GM21360 (cell line): ENCODE data around the gene GRXCR1.

Source experiments
- ATAC-seq: cut with Tn5 transposase; IDR thresholded peaks from one replicate; pipeline ENCODE4 v1.9.1; 2021; ENCODE audit warnings: mild to moderate bottlenecking, moderate library complexity; ENCODE audit not compliant: unreplicated experiment

Gene GRXCR1

DNA sequence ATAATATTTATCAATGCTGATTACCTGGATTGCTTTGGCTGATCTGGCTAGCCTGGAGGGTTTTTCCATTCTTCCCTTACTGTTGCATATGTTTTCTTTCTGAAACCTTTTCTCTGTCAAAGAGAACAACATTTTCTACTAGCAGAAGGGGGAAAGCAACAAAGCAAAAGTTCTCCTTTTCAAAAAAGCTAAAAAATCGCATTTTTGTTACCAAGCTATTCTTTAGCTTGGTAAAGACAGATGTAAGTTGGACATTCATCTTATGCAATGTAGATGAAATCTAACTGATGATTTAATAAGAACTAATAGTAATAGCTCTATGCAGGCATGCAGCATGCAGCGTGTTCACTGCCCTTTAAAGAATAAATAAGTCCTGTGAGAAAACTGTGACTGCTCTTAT is at the start of gene GRXCR1:
GRXCR1 (plus strand) TSS at position 301 of the 400 bp plus-strand sequence. CDS start 554 bp downstream, outside the sequence.
- ATAC-seq, result no peak

DNA sequence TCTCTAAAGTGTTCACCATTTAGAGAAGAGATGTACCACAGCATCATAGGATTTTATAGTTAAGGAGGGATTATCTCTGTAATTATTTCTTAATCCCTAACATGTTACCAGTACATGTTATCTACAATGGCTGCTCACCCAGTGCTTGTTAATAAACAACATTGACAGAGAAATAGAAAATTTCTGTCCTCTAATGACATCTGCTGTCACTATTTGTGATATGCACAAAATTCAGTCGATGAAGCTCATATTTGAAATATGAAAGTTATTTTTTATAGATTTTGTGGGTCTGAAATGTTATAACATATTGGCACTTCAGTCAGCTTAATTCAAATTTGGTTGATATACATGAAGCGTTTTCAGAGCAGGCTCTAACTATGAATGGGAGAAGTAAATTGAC is 48.8 kb upstream of the GRXCR1 start:
- no peak for ATAC-seq

DNA sequence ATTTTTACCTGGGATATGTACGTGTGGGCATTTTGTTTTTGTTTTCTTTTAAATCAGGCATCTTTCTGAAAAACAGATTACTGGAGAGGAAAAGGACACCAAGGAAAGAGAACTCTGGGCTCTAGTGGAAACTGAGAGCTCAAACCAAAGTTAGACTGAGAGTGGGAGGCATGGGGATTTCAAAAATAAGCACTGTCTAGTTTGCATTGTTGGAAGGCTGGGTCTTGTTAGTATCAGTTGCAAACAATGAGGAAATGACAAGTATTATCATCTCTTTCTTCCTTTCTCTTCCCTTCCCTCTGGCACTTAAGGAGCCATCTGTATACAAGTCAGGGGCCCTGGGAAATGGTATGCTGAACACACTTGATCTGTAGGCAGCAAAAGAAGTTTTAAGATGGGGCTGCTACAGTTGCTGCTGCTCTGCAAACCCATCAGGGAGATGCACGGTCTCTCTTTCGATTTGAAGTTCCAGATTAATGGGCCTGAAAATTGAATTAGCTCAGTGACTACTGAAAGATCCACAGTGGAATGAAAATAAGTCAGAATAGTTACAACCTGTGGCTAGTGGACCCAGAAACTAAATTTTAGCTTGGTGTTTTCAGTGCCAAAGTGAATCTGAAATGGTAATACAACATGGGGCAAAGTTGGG is 48.0 kb upstream of the GRXCR1 start:
- ATAC-seq, result no peak

DNA sequence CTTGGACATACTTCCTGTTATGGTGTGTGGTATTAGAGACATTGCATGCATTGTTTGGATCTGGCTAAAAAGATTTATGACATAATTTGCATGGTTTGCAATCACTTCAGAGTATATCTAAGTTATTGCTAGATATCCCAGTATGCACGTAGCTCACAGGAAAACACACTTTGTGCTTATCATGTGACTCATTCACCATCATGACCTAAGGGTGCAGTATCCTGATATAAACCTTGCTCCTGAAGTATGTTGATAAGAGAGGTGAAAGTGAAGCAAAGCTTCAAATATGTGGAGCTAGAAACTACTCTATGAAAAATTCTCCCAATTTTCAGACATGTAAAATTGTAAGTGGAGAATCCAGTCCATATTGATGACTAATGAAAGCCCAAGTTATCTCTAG is 46.9 kb upstream of the GRXCR1 start:
- no peak for ATAC-seq

DNA sequence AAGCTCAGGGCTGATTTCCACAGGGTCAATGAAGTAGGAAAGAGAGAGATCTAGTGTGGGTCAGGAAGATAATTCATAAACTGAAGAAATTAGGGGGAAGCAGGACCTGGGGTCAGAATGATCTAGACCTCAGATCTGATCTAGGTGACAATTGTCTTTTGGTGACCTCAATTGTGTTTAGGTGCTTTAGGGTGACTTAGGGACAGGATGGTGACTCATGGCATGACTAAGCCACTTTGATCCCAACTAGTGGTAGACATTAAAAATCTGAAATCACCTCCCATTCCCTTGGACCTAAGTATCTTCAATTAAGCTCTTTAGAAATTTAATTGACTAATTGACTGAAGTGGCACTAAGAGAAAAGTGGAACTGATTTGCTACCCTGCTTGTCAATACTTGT is 36.7 kb upstream of the GRXCR1 start:
- ATAC-seq, result no peak

DNA sequence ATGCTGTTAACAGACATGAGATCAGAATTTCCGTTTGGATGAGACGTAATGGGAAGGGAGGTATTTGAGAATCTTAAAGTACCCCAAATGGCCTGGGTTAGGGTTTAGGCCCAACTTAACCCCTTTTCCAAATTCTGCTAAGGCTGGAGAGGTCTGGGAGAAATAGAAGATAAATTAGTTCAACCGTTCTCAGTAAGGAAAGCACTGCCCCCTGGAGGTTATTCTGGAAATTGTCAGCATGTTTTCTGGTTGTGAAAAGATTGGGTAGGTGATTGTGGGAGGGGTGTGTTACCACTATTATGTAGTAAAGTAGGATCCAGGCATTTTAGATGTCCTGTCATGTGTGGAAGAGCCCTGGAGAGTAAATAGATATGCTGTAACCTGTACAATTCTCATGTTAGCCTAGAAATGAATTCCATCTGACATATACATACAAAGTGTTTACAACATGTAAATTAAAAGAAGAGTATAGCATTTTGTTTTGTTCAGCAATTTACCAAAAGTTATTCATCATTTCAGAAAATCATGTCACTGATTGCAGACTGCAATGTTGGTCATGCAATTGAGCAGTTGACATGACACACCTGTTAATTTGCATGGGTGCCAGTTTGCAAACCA is 26.8 kb upstream of the GRXCR1 start:
- ATAC-seq, result peak; percentile 71

DNA sequence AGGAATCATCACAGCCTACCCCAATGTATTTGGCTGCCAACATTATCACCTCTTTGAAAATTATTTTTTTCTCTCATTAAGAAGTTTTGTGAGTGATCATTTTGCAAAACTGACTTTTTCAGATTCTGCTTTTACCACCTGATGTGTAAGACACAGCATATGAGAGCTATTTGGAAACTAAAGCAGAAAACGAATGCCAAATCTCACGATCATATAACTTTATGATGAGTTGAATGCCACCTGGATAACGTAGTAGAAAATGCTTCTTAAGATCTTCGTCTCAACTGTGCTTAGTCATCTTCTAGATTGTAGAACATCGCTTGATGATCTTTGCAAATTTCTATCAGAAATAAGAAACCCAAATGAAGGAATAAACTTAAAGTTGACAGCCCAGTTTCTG is 21.3 kb upstream of the GRXCR1 start:
- no peak for ATAC-seq

DNA sequence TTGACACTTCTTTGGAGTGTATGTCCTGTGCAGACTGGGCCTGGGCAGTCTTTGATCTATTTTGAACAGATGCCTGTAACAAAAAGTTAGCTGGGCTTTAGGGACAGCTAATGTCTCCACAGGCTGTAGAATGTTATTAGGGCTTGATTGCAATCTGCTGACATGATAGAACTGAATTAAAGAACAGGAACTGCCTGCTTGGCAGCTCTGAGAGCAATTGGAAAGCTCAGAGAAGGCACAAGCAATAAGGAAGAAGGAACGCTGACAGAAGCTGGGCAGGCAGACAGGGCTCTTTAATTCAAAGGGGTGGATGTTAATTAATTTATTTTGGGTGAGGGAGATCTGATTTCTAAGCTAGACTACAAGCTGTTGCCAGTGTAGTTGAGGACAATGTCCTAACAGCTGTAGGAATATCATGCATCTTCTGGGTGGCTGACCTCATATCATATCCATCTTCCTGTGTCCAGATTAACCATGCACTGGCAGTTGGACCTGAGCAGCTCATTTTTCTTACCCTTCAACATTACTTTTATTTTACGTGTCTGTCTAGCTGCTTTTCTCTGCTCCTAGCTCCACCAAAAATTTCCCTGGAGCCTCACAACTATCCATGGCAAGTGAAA is 20.7 kb upstream of the GRXCR1 start:
- no peak for ATAC-seq

DNA sequence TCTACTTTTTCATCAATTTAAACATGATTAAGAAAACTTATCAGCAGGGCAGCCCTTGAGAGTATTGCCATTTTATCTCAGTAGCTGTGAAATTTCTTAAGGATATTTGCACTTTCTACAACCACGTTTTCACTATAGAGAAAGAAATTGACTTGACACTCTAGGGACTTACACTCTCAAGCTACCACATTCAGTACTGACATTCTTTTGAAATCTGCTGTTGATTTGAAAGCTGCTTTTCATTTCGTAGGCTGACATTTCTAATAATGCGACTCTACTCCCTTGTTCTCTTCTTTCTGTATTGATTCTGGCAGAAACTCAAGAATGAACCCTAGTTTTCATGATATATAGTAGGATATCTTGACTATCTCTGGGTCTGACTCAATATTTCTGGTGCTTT is 13.7 kb upstream of the GRXCR1 start:
- ATAC-seq, result no peak

DNA sequence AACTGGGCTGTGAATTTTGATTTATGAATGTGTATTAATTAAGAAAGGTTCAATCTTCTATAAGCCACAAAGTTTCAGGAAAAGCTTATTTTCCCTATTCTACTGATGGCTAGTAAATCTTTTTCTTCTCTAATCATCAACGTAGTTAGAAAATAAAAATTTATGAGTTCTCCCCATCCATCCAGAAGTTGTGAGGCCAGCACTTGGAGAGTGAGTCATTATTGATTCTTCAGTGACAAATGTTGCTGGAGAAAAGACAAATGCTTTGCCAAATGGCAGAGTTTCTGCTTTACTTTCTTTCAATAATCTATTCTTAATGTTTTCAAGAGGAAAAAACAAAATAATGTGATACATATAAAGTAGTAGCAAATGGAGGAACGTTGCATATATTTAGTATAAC is 11.3 kb upstream of the GRXCR1 start:
- no peak for ATAC-seq

DNA sequence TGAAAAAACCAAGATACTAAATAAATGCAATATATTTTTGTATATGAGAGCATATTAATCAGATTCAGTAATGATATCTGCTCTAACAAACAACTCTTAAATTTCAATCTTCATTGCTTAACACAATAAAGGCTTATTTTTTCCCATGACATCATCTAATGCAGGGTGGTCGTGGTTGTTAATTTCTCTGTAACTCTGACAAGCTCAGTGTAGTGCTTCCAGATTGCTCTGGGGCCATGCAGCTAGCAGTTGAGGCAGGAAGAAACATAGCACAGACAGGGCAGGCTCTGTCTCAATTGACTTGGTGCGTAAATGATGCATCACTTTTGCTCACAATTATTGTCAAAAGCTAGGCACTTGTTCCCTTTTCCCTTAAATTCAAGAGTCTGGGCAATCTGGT is 869 bp upstream of the GRXCR1 start:
- ATAC-seq, result no peak

DNA sequence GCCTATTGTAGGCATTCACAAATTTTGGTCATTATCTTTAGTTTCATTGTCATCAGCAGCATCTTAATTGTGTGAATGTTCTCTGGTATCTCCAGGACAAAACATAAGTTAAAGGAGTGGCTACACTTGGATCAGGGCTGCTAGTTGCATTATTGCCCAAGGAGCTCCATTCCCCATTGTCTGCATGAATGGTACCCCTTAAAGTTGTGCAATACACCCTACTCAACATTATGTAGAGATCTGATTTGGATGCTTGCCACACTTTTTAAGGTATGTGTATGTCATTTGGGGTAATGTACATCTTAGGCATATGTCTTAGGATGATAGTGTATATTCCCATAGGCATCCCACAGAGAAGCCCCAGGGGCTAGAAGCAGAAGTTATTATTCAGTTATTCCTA is 2.9 kb downstream of the GRXCR1 start:
- ATAC-seq, result no peak

DNA sequence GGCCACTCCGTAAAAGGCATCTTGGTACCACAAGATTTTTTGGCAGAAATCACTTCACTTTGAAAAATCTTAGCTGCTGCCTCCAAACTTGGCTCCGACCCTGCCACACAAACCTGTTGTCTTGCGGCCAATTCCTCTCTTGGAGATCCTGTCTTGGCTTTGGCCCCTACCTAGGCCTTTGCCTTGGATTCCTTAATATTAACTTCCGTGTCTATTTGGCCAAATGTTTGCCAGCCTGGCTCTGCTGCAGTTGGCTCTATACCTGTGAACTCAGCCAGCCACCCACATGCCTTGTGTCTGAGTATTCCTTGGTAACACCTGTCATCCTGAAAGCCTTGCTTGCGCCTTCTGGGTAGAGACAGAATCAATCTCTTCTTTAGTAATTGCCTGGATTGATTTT is 12.5 kb downstream of the GRXCR1 start:
- no peak for ATAC-seq

DNA sequence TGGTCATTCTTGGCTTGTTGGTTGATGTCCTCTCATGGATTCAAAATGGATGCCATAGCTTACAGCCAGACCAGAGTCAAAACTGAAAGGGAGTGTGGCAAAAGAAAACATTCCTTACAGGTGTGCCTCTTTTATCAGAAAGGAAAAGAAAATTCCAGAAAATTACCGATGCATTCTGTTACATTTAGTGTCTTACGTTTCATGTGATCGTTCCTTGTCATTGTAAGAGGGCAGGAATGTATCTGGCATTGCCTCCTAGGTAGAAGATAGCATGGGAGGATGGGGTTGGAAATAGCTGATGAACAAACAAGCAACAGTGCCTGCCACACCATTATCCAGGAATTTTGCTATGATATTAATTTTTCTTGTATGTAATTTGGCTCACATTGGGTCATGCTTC is 13.1 kb downstream of the GRXCR1 start:
- ATAC-seq, result no peak

DNA sequence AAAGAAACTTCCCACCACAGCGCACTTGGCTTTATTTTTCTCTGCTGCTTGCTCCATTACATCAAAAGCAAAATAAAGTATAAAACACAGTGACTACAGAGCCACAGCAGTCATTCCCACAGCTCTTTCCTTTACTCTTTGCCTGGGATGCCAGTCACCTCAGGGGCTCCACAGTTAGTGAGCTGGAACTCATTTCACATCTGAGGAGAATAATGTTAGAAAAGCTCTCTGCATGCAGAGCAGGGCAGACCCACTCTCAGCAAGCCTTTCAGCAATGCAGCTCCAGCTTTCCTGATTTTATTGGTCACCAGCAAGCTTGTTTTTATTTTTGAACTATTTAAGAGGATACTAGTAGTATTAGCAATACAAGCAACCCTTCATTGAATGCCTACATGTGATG is 13.8 kb downstream of the GRXCR1 start:
- no peak for ATAC-seq

DNA sequence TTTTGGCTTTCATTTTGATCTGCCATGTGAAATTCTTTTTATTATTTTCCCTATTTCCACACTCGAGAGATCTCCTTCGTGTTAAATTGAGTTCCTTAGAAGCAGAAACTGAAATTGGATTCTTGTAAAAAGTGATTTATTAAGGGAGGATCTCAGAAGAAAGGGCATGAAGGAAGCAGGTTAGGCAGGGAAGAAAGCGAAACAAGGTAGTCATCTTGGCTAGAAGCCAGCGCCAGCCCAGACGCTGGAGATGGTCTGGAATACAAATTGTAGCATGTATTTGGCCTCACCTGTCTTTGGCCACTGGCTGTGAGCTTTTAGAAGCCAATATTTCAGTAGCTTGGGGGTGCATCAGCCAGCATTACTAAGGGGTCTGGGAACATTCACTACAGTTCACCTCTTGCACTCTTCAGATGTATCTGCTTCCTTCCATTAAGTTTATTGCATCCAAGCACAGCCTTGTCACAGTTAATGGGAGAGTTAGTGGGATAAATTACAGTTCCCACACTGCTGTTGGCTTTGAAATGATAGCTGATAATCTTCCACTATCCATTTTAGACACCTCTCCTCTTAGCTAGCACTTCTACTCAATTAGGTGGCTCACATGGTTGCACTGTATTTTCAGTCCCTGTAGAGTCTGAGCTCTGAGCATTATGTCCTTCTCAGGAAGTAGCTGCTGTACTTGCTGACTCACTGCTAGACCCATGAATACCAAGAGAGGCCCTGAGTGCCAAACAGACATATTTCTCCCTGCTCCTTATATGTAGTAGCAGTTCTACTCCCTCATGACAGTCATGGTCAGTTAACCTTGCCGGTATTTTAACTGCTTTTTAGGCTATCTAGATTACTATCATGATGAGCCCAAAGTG is 14.6 kb downstream of the GRXCR1 start:
- ATAC-seq, result no peak

DNA sequence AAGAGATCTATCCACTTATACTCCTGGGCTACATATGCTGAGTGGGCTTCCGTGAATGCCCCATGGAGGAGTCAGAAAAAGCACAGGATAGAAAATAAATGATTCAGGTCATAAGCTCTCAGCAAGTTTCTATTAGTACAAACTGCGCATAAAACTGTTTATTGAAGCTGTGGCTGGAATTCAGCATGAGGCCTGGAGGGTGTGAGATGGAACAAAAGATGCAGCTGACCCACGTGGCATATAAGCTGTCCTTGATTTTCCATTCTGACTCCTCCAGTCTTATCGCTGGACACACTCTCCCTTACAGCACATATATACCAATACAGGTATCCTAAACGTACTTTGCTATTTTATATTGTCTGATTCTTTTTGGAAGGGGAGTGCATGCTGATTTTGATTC is 17.9 kb downstream of the GRXCR1 start:
- ATAC-seq, result no peak

DNA sequence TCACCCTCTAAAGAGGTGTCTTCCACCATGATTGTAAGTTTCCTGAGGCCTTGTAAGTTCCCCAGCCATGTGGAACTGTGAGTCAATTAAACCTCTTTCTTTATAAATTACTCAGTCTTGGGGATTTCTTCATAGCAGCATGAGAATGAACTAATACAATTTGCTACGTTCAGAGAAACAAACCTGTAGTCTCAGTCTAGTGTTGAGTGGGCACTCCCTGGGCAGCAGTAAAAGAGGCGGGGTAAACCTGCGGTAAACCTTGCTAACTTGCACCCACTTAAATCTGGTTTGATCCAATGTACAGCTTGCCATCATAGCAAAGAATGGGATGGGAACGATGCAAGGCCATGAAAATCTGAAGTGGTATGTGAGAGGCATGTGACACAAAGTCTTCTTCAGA is 22.4 kb downstream of the GRXCR1 start:
- ATAC-seq, result no peak

DNA sequence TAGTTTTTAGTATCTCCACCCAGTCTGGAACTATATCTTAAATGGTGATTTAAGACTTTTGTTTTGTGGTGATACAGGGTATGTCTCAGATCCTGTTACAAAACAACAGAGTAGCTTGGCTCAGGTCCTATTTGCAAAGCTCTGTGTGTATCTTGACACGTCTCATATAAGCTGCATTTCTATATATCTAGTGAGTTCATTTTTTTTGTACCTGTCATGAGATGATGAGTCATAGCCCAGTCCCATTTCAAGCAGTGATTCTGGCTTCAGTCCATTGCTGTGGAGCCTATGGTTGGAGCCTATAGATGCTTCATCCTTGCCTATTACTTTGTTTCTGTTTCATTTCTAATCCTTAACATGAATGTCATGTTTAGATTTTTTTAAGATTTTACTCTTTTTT is 23.0 kb downstream of the GRXCR1 start:
- ATAC-seq, result no peak

DNA sequence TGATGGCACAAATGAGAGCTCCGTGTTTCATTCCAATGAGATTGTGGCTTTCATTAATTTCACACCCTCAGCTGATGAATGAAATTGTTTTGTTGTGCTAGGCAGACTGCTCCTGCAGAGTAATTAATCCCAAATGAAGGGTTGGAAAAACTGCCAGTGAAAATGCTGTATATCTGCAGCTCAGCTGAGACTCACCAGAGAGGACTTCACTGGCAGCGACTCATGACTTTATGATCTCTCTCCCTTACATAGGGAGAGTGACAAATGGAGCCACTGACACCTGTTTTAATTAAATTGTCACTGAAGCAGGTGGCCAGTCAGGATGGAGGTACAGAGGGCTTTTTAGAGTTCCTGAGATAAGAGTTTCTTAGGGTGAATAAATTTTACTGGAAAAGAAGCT is 24.8 kb downstream of the GRXCR1 start:
- no peak for ATAC-seq

DNA sequence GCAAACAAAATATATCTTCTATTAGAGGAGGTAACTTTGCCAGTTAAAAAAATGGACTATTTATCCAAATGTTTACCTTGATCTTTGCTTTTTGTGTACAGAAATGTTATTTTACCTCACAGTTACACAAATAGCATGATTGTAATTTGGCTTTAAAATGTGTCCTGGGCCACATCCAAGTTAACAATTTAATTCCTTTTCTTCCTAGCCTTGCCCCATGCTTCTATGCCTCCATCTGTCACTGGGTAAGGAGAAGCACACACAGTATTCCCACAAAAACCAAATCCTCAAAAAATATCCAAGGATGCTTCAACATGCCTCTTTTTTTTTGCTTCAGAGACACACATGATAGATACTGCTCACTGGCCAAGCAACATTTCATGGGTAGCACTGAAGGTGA is 30.9 kb downstream of the GRXCR1 start:
- no peak for ATAC-seq

DNA sequence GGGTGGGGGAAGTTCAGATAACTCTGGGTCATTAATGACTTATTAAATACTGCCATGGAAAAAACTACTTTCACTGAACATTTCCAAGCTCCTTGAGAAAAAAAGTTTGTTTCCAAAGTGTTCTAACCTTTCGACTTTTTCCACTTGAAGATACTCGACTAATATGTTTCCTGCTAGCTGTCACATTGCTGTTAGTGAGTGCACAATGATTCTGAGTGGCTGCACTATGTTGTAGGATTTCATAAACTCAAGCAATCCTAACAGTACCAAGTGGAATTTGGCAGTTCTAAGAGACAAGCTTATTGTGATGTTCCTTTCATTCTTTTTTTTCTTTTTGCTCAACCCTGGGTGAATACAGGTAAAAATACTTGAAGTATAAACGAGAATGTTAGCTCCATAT is 33.4 kb downstream of the GRXCR1 start:
- no peak for ATAC-seq
